Measurements from ENCODE around the gene PRR15L.
"Not testable (repeated sequence)": the region's sequence is repeated elsewhere in the genome, so short reads cannot be mapped to it uniquely, and the experiment has no call there.

DNA sequence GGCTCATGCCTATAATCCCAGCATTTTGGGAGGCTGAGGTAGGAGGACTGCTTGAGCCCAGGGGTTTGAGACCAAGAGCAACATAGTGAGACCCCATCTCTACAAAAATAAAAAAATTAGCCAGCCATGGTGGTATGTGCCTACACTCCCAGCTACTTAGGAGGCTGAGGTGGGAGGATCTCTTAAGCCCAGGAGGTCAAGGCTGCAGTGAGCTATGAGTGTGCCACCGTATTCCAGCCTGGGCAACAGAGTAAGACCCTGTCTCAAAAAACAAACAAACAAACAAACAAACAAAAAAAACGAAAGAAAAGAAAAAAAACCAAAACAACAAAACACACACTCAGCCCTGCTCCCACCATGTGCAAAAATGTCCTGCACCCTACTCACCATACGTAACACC is 22.2 kb downstream of the PRR15L start:
- TF ChIP-seq, protein P1, sequence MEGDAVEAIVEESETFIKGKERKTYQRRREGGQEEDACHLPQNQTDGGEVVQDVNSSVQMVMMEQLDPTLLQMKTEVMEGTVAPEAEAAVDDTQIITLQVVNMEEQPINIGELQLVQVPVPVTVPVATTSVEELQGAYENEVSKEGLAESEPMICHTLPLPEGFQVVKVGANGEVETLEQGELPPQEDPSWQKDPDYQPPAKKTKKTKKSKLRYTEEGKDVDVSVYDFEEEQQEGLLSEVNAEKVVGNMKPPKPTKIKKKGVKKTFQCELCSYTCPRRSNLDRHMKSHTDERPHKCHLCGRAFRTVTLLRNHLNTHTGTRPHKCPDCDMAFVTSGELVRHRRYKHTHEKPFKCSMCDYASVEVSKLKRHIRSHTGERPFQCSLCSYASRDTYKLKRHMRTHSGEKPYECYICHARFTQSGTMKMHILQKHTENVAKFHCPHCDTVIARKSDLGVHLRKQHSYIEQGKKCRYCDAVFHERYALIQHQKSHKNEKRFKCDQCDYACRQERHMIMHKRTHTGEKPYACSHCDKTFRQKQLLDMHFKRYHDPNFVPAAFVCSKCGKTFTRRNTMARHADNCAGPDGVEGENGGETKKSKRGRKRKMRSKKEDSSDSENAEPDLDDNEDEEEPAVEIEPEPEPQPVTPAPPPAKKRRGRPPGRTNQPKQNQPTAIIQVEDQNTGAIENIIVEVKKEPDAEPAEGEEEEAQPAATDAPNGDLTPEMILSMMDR (IDR thresholded peaks at IDR 0.05; ENCODE audit: insufficient read depth, low read length, poor library complexity, severe bottlenecking): not testable (repeated sequence)
- not testable (repeated sequence) for TF ChIP-seq EZH2phosphoT487 (conservative IDR thresholded peaks at IDR 0.05; ENCODE audit: low read length)

All from SU-DHL-6 (cell line).